GM19328 (cell line): ENCODE data around the gene KHDRBS1.
"Not testable (repeated sequence)": the region's sequence is repeated elsewhere in the genome, so short reads cannot be mapped to it uniquely, and the experiment has no call there.

Experiments
- ATAC-seq: cut with Tn5 transposase; IDR thresholded peaks from one replicate; pipeline ENCODE4 v1.9.1; 2021; ENCODE audit warnings: mild to moderate bottlenecking, moderate library complexity; ENCODE audit not compliant: unreplicated experiment

KHDRBS1 gene

DNA sequence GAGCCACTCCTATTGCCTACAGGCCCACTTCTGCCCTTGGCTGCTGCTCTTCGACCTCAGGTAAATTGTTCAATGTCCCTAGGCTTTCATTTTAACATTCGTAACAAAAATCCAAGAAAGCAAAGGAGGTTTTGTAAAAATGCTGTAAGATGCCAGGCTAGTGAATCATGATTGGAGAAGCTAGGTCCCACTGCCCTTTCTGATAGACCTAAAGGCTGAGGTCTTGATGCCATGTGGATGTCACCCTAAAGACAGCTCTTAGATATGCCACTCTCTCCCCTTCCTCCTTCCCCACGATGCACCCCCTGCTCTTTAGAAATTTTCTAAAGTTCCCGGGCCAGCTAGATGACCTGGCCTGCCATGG lies 49.2 kb downstream of the KHDRBS1 start:
- ATAC-seq = no peak

DNA sequence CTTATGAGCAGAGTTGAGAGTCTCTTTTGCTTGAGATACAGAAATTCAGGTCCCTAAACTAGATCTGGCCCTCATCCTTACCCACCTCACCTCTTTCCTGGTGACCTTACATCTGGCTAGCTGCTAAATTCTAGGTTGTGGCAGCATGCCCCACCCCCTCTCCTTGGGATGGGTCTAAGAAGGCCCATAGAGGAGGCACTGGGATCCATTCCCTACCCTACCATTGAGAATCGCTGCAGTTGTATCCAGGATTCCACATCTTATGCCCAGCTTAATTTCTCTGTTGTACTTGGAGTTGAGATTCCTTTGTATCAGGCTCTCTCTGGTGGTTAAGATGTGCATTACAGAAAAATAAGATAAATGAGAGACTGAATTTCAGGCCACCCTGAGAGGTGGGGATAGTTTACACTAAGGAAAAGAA lies 49.6 kb downstream of the KHDRBS1 start:
- no peak for ATAC-seq

DNA sequence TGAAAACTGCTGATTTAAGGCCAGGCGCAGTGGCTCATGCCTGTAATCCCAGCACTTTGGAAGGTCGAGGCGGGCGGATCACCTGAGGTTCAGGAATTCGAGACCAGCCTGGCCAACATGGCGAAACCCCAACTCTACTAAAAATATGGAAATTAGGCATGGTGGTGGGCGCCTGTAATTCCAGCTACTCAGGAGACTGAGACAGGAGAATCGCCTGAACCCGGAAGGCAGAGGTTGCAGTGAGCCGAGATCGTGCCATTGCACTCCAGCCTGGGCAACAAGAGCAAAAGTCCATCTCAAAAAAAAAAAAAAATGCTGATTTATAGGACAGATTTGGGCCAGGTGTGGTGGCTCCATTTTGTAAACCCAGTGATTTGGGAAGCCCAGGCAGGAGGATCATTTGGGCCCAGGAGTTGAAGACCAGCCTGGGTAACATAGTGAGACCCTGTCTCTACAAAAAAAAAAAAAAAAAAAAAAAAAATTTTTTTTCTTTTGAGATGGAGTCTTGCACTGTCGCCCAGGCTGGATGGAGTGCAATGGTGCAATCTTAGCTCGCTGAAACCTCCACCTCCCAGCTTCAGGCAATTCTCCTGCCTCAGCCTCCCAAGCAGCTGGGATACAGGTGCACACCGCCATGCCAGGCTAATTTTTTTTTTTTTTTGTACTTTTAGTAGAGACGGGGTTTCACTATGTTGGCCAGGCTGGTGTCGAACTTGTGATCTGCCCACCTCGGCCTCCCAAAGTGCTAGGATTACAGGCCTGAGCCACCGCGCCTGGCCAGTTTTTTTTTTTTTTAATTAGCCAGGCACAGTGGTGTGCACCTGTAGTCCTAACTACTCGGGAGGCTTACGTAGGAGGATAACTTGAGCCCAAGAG lies 52.2 kb downstream of the KHDRBS1 start:
- ATAC-seq = not testable (repeated sequence)

DNA sequence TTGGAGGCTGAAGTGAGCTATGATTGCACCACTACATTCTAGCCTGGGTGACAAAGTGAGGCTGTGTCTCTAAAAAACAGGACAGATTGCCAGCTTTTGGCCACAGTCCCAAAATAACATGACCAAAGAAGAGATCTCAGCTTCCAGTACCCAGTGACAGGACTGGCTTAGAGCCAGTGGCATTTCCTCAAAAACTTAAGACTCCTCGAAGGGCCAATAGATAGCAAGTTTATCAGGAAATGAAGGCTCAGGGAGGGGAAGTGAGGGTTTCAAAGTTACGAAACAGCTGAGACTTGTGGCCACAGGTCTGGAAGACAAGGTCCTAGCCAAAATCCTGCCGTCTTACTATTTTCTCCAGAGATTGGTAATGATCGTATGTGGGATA lies 52.8 kb downstream of the KHDRBS1 start:
- ATAC-seq = no peak

DNA sequence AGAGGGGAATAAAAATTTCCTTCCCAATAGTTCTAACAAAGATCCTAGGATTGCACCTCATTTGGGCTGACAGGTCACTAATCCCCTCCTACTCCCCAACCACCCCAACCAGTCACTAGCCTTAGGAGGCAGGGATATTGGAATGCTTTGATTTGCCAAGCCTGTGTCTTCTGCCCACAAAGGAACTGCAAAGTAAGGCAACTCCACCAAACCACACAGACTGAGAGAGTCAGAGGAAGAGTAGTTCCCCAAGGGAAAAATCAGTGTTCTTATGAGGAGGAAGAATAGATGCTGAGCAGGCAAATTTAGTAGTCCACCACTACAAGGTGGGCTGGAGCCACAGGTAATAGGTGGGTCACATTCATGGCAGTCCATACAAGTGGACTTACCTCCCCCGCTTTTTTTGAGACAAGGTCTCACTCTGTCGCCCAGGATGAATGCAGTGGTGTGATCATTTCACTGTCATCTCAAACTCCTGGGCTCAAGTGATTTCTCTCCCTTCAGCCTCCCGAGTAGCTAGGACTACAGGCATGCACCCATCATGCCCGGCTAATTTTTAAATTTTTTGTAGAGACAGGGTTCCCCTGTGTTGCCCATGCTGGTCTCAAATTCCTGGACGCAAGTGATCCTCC lies 55.4 kb downstream of the KHDRBS1 start:
- no peak for ATAC-seq

DNA sequence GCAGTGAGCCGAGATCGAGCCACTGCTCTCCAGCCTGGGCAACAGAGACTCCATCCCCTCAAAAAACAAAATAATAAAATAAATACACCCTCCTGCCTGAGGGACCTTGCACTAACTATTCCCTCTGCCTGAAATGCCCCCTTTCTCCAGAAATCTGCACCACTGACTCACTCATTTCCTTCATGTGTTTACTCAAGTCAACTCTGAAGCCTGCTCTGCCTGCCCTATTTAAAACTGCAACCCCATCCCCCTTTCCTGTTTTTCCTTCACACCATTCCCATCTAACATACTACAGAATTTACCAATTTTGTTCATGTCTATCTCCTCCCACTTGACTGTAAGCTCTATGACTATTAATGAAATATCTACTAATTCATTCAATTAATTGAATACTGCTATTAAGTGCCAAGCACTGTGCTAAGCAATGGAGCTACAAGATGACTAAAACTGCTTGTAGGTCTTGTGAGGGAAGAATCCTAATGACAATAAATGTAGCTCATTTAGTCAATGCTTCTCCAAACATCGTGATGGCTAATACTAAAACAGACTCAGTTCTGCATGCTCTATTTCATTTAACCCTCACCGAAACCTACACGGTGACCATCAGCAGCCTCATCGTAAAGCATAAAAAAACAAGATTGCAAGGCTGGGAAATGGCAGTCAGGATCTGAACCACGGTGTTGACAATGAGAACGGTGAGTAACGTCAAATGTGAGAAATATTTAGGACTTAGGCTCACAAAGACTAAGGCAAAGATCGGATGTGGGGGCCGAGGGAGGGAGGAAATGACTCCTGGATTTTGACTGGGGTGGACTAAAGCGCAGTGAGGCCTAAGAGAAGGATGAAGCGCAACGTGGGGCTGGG lies 58.3 kb downstream of the KHDRBS1 start:
- no peak for ATAC-seq

DNA sequence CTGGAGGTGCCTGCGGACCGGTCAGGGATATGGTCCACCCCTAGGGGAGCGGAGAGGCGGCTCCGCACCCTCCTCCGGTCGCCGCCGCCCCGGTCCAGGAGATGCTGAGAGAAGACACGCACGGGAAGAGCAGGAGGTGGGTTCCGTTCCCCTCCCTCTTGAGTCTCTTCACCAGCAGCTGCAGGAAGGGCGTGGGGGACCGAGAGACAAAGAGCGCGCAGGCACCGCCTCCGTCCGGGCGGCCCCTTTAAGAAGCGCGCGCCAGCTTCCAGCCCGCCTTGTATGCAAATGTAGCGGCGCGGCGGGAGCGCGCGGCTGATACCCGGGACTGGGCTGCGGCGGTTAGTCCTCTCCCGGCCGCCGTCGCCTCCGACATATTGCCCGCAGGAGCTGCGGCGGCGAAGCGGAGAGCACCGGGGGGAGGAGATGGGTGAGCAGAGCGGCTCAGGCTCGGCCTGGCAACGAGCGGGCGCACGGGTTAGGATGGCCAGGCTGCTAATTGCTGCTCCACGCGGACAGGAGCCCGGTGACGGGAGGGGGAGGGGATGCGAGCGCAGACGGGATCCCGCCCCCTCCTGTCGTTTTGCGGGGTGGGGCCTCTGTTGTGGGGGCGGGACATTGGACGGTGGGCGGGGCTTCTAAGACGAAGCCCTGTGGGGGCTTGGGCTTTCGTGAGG lies 59.1 kb downstream of the KHDRBS1 start, which contains the start of gene TMEM39B:
TSS of gene TMEM39B (plus strand) at position 318 of the 677 bp plus-strand sequence. CDS start at position 427, 109 bp downstream.
- peak; percentile 74 for ATAC-seq

DNA sequence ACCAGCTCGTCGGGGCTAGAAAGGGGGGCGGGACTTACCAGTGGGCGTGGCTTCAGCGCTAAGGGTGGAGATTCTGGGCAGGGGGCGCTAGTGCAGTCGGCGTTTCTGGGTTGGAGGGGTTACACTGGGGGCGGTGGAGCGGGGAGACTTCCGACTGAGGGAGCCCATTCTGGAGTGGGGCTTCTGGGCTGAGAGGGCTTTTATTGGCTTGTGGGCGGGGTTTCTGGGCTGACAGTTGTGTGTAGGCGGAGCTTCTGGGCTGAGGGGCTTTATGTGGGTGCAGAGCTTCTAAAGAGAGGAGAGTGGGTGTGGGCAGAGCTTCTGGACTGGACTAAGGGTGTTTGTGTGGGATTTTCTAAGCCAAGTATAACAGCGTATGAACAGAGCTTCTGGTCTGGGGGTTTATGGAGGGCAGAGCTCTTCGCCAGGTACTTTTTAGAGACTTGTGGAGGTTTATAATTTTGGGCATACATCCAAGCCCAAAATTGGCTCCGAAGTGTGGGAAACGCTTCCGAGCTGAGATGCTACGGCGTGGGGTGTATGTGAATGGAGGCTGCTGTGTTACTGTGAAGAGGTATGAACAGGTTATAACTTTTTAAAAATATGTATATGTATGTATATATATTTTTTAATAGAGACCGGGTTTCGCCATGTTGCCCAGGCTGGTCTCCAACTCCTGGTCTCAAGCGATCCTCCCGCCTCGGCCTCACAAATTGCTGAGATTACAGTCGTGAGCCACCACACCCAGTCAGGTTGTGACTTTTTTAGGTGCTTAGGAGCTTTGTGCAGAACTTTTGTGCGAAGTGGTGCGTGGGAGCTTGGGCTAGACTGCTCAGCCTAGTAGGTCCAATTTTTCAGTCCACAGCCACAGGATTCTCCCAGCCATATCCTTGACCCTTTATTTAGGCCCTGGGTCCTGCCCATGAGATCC lies 59.9 kb downstream of the KHDRBS1 start:
- ATAC-seq = no peak

DNA sequence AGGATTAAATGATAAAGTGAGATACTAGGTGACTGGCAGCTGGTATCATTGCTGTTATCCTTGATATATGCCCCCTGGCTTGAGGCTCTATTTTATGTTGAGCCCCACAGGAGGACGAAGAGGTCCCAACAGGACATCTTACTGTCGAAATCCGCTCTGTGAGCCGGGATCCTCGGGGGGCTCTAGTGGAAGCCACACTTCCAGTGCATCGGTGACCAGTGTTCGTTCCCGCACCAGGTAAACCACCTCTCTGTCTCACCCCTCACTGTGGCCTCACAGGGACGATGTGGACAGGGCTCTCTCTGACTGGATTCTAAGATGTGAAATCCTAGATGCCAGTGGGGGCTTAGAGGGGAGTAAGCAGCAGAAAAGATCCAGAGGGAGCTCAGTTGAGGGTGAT lies 61.2 kb downstream of the KHDRBS1 start:
- no peak for ATAC-seq

DNA sequence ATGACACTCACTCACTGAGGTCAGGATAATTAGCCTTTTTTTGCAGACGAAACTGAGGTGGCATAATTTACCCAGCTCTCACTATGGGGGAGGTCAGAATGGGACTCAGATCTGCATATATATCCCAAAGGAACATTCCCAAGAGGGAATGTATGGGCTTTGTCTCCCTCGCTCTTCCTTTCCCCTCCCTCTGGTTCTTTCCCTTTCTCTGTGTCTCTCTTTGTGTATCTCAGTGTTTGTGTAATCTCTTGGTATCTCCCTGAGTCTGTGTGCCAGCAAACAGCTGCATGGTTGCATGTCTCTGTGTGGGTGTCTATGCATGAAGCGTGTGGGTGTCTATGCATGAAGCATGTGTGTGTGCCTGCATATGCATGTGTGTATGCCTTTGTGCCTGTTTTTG lies 63.8 kb downstream of the KHDRBS1 start:
- no peak for ATAC-seq

DNA sequence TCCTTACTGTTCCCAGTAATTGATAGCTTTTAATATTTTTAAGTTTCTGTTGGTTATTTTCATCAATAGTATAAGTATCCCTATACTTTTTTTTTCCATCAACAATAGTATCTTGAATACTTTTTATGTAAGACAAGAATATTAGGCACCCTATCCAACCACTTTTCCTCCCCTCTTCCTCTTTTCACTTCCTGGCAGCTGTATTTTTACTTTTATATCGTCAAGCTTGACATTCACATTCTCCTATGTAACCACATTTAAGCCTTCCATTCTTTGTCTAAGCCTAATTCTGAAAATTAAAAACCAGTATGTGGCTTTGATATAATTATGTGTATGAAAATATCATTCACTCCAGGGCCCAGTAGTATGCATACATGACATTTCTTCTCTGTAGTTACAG lies 68.4 kb downstream of the KHDRBS1 start:
- ATAC-seq = no peak

DNA sequence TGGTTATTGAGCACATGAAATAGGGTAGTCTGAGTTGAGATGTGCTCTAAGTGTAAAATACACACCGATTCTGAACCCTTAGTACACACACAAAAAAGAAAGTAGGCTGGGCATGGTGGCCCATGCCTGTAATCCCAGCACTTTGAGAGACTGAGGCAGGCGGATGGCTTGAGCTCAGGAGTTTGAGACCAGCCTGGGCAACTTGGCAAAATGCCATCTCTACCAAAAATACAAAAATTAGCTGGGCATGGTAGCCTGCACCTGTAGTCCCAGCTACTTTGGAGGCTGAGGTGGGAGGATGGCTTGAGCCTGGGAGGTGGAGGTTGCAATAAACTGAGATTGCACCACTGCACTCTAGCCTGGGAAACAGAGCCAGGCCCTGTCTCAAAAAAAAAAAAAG lies 72.7 kb downstream of the KHDRBS1 start:
- ATAC-seq = not testable (repeated sequence)

DNA sequence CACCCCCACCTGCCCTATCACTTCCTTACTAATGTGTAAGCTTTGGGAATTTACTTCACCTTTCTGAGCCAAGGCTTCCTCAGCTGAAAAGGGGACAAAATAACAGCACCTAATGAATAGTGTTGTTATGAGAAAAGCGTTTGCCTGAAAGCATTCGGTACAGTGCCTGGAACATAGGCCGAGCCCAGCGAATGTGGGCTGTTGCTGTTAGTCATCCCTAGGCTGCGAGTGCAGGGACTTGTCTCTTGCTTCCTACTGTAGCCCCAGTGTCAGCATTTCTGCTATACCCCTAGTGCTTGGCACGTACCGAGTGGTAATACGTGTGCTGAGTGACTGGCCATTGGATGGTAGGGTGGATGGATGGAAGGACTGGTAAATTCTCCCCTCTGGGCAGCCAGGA lies 77.5 kb downstream of the KHDRBS1 start:
- ATAC-seq = no peak

DNA sequence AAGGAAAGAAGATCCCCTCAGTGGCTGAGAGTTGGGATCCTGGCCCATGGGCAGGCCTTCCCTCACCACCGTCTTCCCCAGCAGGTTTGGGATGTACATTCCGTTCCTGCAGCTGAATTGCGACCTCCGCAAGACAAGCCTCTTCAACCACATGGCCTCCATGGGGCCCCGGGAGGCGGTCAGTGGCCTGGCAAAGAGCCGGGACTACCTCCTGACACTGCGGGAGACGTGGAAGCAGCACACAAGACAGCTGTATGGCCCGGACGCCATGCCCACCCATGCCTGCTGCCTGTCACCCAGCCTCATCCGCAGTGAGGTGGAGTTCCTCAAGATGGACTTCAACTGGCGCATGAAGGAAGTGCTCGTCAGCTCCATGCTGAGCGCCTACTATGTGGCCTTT lies 77.9 kb downstream of the KHDRBS1 start:
- no peak for ATAC-seq
